SK-N-SH treated with all-trans-retinoic acid at 6 μM for 48 hours (cell line): ENCODE results near the gene MVD.

Experiments used
- ESRRG ChIP-seq: fragments of 250-450 bp; sonication (Bioruptor Pico); IDR thresholded peaks from 2 replicates; pipeline ENCODE4 v1.6.1; 2021; ENCODE audit warnings: mild to moderate bottlenecking
- OSR1 ChIP-seq: fragments of 250-450 bp; sonication (Bioruptor Pico); IDR thresholded peaks from 2 replicates; pipeline ENCODE4 v1.8.0; 2022; ENCODE audit warnings: moderate library complexity, mild to moderate bottlenecking, inconsistent platforms
- RARB ChIP-seq: fragments of 250-450 bp; sonication (Bioruptor Pico); IDR thresholded peaks from 2 replicates; pipeline ENCODE4 v1.8.0; 2021; ENCODE audit warnings: mild to moderate bottlenecking, moderate library complexity
- TCF4 ChIP-seq: fragments of 250-450 bp; sonication (Bioruptor Pico); IDR thresholded peaks from 2 replicates; pipeline ENCODE4 v1.8.0; 2021; ENCODE audit warnings: mild to moderate bottlenecking, moderate library complexity, borderline replicate concordance
- ZC3H10 ChIP-seq: fragments of 250-450 bp; sonication (Bioruptor Pico); IDR thresholded peaks from 2 replicates; pipeline ENCODE4 v1.5.1; 2021; ENCODE audit warnings: mild to moderate bottlenecking, moderate library complexity
- ZFP3 ChIP-seq: fragments of 250-450 bp; sonication (Bioruptor Pico); IDR thresholded peaks from 2 replicates; pipeline ENCODE4 v1.5.0; 2020; ENCODE audit warnings: mild to moderate bottlenecking, moderate library complexity
- TF ChIP-seq, protein P1 (sequence below): fragments of 250-450 bp; sonication (Bioruptor Pico); IDR thresholded peaks from 2 replicates; pipeline ENCODE4 v1.8.0; 2020; ENCODE audit warnings: mild to moderate bottlenecking, moderate library complexity, borderline replicate concordance

DNA sequence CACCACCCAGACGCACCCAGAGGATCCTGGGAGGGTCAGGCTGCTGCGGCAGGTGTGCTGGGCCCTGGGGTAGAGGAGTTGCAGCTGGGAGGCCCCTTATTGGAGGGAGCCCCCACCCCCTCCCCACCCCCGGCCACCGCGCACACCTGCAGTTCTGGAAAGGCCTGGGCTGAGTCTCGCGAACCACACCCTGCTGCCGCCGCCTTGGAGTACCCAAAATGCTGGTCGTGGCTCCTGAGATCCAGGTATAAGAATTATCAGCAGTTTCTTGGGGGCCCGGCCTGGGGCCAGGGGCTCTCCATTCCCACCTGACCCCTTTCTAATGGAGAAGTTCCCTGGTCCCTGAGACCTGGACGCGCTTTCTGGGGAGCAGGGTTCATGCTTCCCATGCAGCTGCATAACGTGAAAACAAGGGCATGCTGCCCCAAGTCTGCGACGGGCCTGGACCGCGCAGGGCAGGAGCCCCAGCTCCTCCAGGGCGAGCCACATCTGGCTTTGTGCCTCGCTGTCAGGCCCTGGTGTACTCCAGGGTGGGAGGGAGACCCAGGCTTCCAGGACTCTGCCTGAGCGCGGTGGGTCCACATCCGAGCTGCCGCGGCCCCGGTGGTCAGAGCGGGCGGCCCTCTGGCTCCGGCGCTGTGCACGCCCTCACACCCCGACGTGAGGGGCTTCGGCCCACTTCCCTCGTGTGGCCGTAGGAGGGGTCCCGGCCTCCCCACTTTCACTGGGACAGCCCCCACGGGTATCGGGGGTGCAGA lies 30.7 kb upstream of the MVD start:
- TF ChIP-seq, protein P1, sequence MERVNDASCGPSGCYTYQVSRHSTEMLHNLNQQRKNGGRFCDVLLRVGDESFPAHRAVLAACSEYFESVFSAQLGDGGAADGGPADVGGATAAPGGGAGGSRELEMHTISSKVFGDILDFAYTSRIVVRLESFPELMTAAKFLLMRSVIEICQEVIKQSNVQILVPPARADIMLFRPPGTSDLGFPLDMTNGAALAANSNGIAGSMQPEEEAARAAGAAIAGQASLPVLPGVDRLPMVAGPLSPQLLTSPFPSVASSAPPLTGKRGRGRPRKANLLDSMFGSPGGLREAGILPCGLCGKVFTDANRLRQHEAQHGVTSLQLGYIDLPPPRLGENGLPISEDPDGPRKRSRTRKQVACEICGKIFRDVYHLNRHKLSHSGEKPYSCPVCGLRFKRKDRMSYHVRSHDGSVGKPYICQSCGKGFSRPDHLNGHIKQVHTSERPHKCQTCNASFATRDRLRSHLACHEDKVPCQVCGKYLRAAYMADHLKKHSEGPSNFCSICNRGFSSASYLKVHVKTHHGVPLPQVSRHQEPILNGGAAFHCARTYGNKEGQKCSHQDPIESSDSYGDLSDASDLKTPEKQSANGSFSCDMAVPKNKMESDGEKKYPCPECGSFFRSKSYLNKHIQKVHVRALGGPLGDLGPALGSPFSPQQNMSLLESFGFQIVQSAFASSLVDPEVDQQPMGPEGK: no peak
- TF ChIP-seq RARB (CRISPR knock-in tag) (no peak), ZFP3 (CRISPR knock-in tag) (no peak), TCF4 (no peak), OSR1 (no peak), ESRRG (no peak), ZC3H10 (no peak)
